K562 (cell line): Measurements from ENCODE around the gene BAHD1. TPM values are rescaled to one million over a fixed set of nuclear protein-coding genes. Genes with fewer than 3 reads are reported as not detected.

Source experiments
- C11orf30 ChIP-seq: fragments of 450-650 bp; IDR thresholded peaks from 2 replicates; pipeline ENCODE4 v1.6.1; 2016; ENCODE audit warnings: low read depth, mild to moderate bottlenecking
- CBX5 ChIP-seq: IDR thresholded peaks from 2 replicates; pipeline ENCODE4 v1.6.1; 2014; ENCODE audit warnings: low read depth, borderline replicate concordance
- DPF2 ChIP-seq: fragments of 450-650 bp; IDR thresholded peaks from 2 replicates; pipeline ENCODE4 v1.6.1; 2016
- HMG20A ChIP-seq: fragments of 450-650 bp; formaldehyde crosslinking; conservative IDR thresholded peaks from 2 replicates; pipeline ENCODE4 v1.4.0; 2020; ENCODE audit warnings: mild to moderate bottlenecking, mixed read lengths
- HMGXB4 ChIP-seq: sonication (generic); formaldehyde crosslinking; IDR thresholded peaks from 2 replicates; pipeline ENCODE4 v1.8.1; 2023; ENCODE audit warnings: mild to moderate bottlenecking, missing genetic modification reagents
- LEF1 ChIP-seq: fragments of 450-650 bp; IDR thresholded peaks from 2 replicates; pipeline ENCODE4 v1.6.1; 2016; ENCODE audit warnings: mild to moderate bottlenecking
- MAZ ChIP-seq, 2 experiments: fragments of 450-650 bp in 1 of 2; sonication (generic) in 1 of 2; formaldehyde crosslinking; IDR thresholded peaks in 1 of 2; conservative IDR thresholded peaks in 1 of 2; 2 replicates each; pipeline versions ENCODE4 v1.4.0 to v1.5.0; 2020; ENCODE audit warnings: mild to moderate bottlenecking in 1 of 2, missing genetic modification reagents in 1 of 2
- NEUROD1 ChIP-seq: fragments of 150-350 bp; IDR thresholded peaks from 2 replicates; pipeline ENCODE4 v1.6.1; 2014; ENCODE audit warnings: borderline replicate concordance, low read length, low read depth; ENCODE audit not compliant: partially characterized antibody
- NR3C1 ChIP-seq: sonication (generic); formaldehyde crosslinking; IDR thresholded peaks from 2 replicates; pipeline ENCODE4 v1.8.1; 2022; ENCODE audit warnings: missing genetic modification reagents
- PRPF4 ChIP-seq: fragments of 200-400 bp; formaldehyde crosslinking; IDR thresholded peaks from one replicate; pipeline ENCODE4 v1.6.1; 2017; ENCODE audit warnings: low read length, low read depth, mild to moderate bottlenecking; ENCODE audit not compliant: insufficient read depth, poor library complexity, severe bottlenecking
- RUNX1 ChIP-seq: sonication (generic); IDR thresholded peaks from 2 replicates; pipeline ENCODE4 v1.6.1; 2016; ENCODE audit warnings: antibody characterized with exemption, low read depth
- SRSF1 ChIP-seq: fragments of 200-400 bp; formaldehyde crosslinking; IDR thresholded peaks from 2 replicates; pipeline ENCODE4 v1.6.1; 2017; ENCODE audit warnings: mild to moderate bottlenecking, low read depth, low read length, moderate library complexity
- ZC3H4 ChIP-seq: sonication (generic); formaldehyde crosslinking; IDR thresholded peaks from 2 replicates; pipeline ENCODE4 v1.9.0; 2021; ENCODE audit warnings: missing genetic modification reagents, borderline replicate concordance
- ZFP1 ChIP-seq: fragments of 450-650 bp; formaldehyde crosslinking; IDR thresholded peaks from 2 replicates; pipeline ENCODE4 v1.4.0; 2020; ENCODE audit warnings: mild to moderate bottlenecking, mixed read lengths
- ZFP91 ChIP-seq: sonication (generic); formaldehyde crosslinking; IDR thresholded peaks from 2 replicates; pipeline ENCODE4 v1.8.0; 2022; ENCODE audit warnings: mild to moderate bottlenecking, missing genetic modification reagents
- ZNF274 ChIP-seq: IDR thresholded peaks from 2 replicates; pipeline ENCODE4 v1.6.1; 2011; ENCODE audit warnings: low read depth, mild to moderate bottlenecking, low read length, moderate library complexity, borderline replicate concordance
- ZNF316 ChIP-seq: fragments of 450-650 bp; IDR thresholded peaks from 2 replicates; pipeline ENCODE4 v1.6.1; 2016
- ZNF41 ChIP-seq: fragments of 250-450 bp; sonication (Bioruptor Pico); conservative IDR thresholded peaks from 2 replicates; pipeline ENCODE4 v1.4.0; 2020; ENCODE audit warnings: mild to moderate bottlenecking
- polyA plus RNA-seq, 8 experiments: library from polyadenylated mRNA; depleted of rRNA in 4 of 8; stranded (reverse) in 5 of 8; unstranded in 3 of 8; fragments of >200 nt; fragmentation: Nextera tagmentation in 2 of 8; fragmentation: Illumina TruSeq in 1 of 8; extraction: Ambion mirVana in 2 of 8; extraction: Trizol in 1 of 8; gene quantifications; 2 replicates each; pipeline versions ENCODE4 v1.2.1 to v1.2.3, GENCODE V29; 2011 to 2014; ENCODE audit warnings: inconsistent platforms in 1 of 8, missing spikeins in 1 of 8
- total RNA-seq, 7 experiments: library from RNA; depleted of rRNA in 6 of 7; stranded (reverse); fragments of >200 nt in 6 of 7; fragmentation: Illumina TruSeq in 2 of 7; extraction: Trizol in 2 of 7; gene quantifications; 2 replicates each; pipeline versions ENCODE4 v1.2.1 to v1.2.3, GENCODE V29; 2011 to 2021; ENCODE audit warnings: low replicate concordance in 1 of 7
- TF ChIP-seq, protein P1 (sequence below), 2 experiments: fragments of 450-650 bp in 1 of 2; sonication (generic) in 1 of 2; formaldehyde crosslinking in 1 of 2; IDR thresholded peaks in 1 of 2; conservative IDR thresholded peaks in 1 of 2; 2 replicates each; pipeline versions ENCODE4 v1.6.1 to v1.8.1; 2016 to 2023; ENCODE audit warnings: mild to moderate bottlenecking in 2 of 2, moderate library complexity in 2 of 2, inconsistent platforms in 1 of 2, missing genetic modification reagents in 1 of 2
- TF ChIP-seq, protein P2 (sequence below): fragments of 250-450 bp; sonication (Bioruptor Pico); IDR thresholded peaks from 2 replicates; pipeline ENCODE4 v1.4.0; 2020; ENCODE audit warnings: mild to moderate bottlenecking, moderate library complexity

The BAHD1 gene
- total and polyA plus RNA-seq, 9 of the 15 experiments (the other 6 are each of a cell fraction or from before 2014, with no cell fraction given): 0.55 to 38.5 (median 11.5) TPM

GRCh38 chr15:40430271-40430805 is 10.4 kb upstream of the BAHD1 start (continued):
- no peak for TF ChIP-seq PRPF4
- TF ChIP-seq RUNX1: no peak
- TF ChIP-seq HMG20A (CRISPR knock-in tag): no peak
- TF ChIP-seq C11orf30: peak; percentile 77
- TF ChIP-seq DPF2: peak; percentile 60; the same call in 1 of the 2 replicates
- no peak for TF ChIP-seq ZNF41 (CRISPR knock-in tag)
- no peak for TF ChIP-seq CBX5
- TF ChIP-seq MAZ (CRISPR knock-in tag; conservative IDR thresholded peaks at IDR 0.05 in 1 of 2, IDR thresholded peaks at IDR 0.05 in 1 of 2): no peak
- TF ChIP-seq ZNF274: no peak
- TF ChIP-seq, protein P1, sequence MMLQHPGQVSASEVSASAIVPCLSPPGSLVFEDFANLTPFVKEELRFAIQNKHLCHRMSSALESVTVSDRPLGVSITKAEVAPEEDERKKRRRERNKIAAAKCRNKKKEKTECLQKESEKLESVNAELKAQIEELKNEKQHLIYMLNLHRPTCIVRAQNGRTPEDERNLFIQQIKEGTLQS (IDR thresholded peaks at IDR 0.05): peak; percentile 49
- TF ChIP-seq, protein P1 (CRISPR knock-in tag; conservative IDR thresholded peaks at IDR 0.05): no peak
- 0 out of 2 replicates have a peak, but pooled peaks have one; percentile 30 for TF ChIP-seq LEF1
- no peak for TF ChIP-seq HMGXB4
- TF ChIP-seq, protein P2, sequence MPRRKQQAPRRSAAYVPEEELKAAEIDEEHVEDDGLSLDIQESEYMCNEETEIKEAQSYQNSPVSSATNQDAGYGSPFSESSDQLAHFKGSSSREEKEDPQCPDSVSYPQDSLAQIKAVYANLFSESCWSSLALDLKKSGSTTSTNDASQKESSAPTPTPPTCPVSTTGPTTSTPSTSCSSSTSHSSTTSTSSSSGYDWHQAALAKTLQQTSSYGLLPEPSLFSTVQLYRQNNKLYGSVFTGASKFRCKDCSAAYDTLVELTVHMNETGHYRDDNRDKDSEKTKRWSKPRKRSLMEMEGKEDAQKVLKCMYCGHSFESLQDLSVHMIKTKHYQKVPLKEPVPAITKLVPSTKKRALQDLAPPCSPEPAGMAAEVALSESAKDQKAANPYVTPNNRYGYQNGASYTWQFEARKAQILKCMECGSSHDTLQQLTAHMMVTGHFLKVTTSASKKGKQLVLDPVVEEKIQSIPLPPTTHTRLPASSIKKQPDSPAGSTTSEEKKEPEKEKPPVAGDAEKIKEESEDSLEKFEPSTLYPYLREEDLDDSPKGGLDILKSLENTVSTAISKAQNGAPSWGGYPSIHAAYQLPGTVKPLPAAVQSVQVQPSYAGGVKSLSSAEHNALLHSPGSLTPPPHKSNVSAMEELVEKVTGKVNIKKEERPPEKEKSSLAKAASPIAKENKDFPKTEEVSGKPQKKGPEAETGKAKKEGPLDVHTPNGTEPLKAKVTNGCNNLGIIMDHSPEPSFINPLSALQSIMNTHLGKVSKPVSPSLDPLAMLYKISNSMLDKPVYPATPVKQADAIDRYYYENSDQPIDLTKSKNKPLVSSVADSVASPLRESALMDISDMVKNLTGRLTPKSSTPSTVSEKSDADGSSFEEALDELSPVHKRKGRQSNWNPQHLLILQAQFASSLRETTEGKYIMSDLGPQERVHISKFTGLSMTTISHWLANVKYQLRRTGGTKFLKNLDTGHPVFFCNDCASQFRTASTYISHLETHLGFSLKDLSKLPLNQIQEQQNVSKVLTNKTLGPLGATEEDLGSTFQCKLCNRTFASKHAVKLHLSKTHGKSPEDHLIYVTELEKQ: no peak
- TF ChIP-seq ZFP1 (CRISPR knock-in tag): no peak
- TF ChIP-seq NR3C1 (CRISPR knock-in tag): no peak
- TF ChIP-seq ZC3H4 (CRISPR knock-in tag): no peak
- no peak for TF ChIP-seq NEUROD1
- peak; percentile 70 for TF ChIP-seq ZNF316
- TF ChIP-seq ZFP91: no peak
- TF ChIP-seq SRSF1: no peak
